Karpas-422 (cell line): ENCODE data around the gene MAMLD1. TPM values are rescaled to one million over a fixed set of nuclear protein-coding genes. Genes with fewer than 3 reads are reported as not detected.
"Not testable (repeated sequence)": the region's sequence is repeated elsewhere in the genome, so short reads cannot be mapped to it uniquely, and the experiment has no call there.

Experiments used
- DNase-seq: peaks from one replicate; pipeline ENCODE4 v3.0.0-alpha.2; 2015
- H2AFZ ChIP-seq: fragments of 200-600 bp; sonication (generic); 2 replicates; pipeline ENCODE4 v1.6.1; 2014; ENCODE audit warnings: antibody characterized with exemption, low read length, mixed read lengths
- H3K27ac ChIP-seq: fragments of 200-600 bp; sonication (generic); 2 replicates; pipeline ENCODE4 v1.5.1; 2014; ENCODE audit warnings: mild to moderate bottlenecking, low read length, moderate library complexity
- H3K27me3 ChIP-seq: fragments of 200-600 bp; sonication (generic); 2 replicates; pipeline ENCODE4 v1.6.1; 2014; ENCODE audit warnings: low read length, mixed read lengths
- H3K36me3 ChIP-seq: fragments of 200-600 bp; sonication (generic); 2 replicates; pipeline ENCODE4 v1.6.1; 2014; ENCODE audit warnings: low read length, mixed read lengths; ENCODE audit not compliant: insufficient read depth
- H3K4me1 ChIP-seq: fragments of 200-600 bp; sonication (generic); 2 replicates; pipeline ENCODE4 v1.6.1; 2014; ENCODE audit warnings: mild to moderate bottlenecking, low read length, mixed read lengths
- H3K4me2 ChIP-seq: fragments of 200-600 bp; sonication (generic); 2 replicates; pipeline ENCODE4 v1.6.1; 2014; ENCODE audit warnings: low read length, low read depth, mild to moderate bottlenecking; ENCODE audit not compliant: poor library complexity, severe bottlenecking
- H3K4me3 ChIP-seq: fragments of 200-600 bp; sonication (generic); 2 replicates; pipeline ENCODE4 v1.5.1; 2014; ENCODE audit warnings: mild to moderate bottlenecking, antibody characterized with exemption, low read length, mixed read lengths
- H3K79me2 ChIP-seq: fragments of 200-600 bp; sonication (generic); 2 replicates; pipeline ENCODE4 v1.6.1; 2014; ENCODE audit warnings: mild to moderate bottlenecking, low read length, mixed read lengths
- H3K9ac ChIP-seq: fragments of 200-600 bp; sonication (generic); 2 replicates; pipeline ENCODE4 v1.6.0; 2014; ENCODE audit warnings: low read length
- H3K9me2 ChIP-seq: fragments of 200-600 bp; sonication (generic), shearing (Covaris generic); replicated peaks from 2 replicates; pipeline ENCODE4 v1.6.0; 2014; ENCODE audit warnings: mild to moderate bottlenecking, low read length, moderate library complexity; ENCODE audit not compliant: insufficient read depth
- H3K9me3 ChIP-seq: fragments of 300-700, 200-600 bp; sonication (generic); 2 replicates; pipeline ENCODE4 v1.6.1; 2014; ENCODE audit warnings: low read length, mixed read lengths
- H4K20me1 ChIP-seq: fragments of 200-600 bp; sonication (generic); 2 replicates; pipeline ENCODE4 v1.6.1; 2014; ENCODE audit warnings: mild to moderate bottlenecking, antibody characterized with exemption, low read length, low read depth; ENCODE audit not compliant: insufficient read depth
- total RNA-seq: library from RNA; depleted of rRNA; stranded (reverse); fragments of >200 nt; shearing (Covaris generic); gene quantifications from 2 replicates; pipeline ENCODE4 v1.2.3, GENCODE V29; 2014; ENCODE audit warnings: low replicate concordance

MAMLD1 gene
- total RNA-seq, 1 experiment from 2014 or later: 37.8 TPM

DNA sequence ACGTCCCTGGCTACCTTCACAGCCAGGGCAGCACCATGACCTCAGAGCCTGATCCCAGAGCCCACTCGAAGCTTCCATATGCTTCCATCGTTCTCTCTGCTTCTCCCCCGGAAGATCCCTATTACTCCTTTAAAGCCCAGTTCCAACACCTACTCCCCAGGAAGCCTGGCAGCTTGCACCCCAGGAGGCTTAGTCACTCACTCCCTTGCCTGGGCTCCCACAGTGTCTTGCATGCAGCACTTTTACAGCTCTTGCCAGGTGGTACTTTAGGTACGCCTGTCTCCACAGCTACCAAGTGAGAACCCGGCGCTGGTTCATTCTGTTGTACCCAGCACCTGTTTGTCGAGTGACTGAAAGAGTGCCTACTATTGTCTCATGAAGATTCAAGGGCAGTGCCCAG, 24.5 kb upstream of the MAMLD1 start:
- Histone ChIP-seq H3K9ac (no peak overlapping the region), H3K4me2 (no peak overlapping the region), H3K79me2 (no peaks in the 10 kb centered on the region), H3K4me3 (no peak overlapping the region), H3K9me3 (no peaks in the 10 kb centered on the region), H3K27ac (no peak overlapping the region), H3K36me3 (no peaks in the 10 kb centered on the region), H3K27me3 (no peaks in the 10 kb centered on the region), H2AFZ (no peak overlapping the region), H3K4me1 (no peaks in the 10 kb centered on the region), H4K20me1 (no peaks in the 10 kb centered on the region), H3K9me2 (no peaks in the 10 kb centered on the region)
- no peak for DNase-seq

DNA sequence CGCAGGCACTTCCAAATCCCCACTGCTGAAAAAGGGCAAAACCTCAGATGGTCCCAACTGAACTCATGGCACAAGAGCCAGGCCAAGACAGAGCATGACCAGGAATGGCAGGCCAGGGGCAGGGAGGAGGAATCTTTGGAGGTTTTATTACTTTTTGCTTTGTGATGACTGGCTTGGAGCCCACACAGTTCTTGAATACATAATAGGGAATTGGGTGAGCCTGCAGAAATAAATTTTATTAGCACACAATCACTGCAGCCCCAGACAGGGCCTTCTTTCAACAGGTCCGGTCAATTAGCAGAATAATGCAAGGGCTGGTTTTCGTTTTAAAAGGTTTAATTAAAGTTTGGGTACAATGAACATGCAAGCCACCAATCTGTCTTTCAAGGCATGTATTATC, 23.4 kb upstream of the MAMLD1 start:
- Histone ChIP-seq H2AFZ (no peak overlapping the region), H3K4me3 (no peak overlapping the region), H3K9ac (no peak overlapping the region), H4K20me1 (no peaks in the 10 kb centered on the region), H3K36me3 (no peaks in the 10 kb centered on the region), H3K79me2 (no peaks in the 10 kb centered on the region), H3K4me2 (no peak overlapping the region), H3K9me3 (no peaks in the 10 kb centered on the region), H3K9me2 (no peaks in the 10 kb centered on the region), H3K27me3 (no peaks in the 10 kb centered on the region), H3K27ac (no peak overlapping the region), H3K4me1 (no peaks in the 10 kb centered on the region)
- no peak for DNase-seq

DNA sequence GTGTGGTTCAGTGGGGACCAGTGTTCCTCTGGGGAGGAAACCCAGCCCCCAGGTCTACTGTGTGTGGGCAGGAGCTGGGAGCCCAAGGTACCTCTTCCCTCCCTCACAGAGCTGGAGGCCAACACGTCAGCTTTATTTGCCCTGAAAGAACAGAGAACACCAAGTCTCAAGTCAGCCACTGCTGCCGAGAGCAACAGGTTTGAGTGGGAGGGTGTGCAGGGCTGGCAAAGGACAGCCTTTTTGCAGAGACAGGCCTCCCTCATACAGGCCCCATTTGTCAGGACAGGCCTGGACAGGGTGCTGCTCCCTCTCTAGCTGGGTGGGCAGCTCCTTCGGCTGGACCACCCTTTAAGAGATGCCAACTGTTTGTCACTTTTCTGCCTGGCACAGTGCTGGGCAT, 22.8 kb upstream of the MAMLD1 start:
- not testable (repeated sequence) for H2AFZ ChIP-seq, DNase-seq, H3K9me3 ChIP-seq, H3K4me1 ChIP-seq, H3K27me3 ChIP-seq, H3K27ac ChIP-seq, H4K20me1 ChIP-seq, H3K9ac ChIP-seq, H3K4me3 ChIP-seq, H3K9me2 ChIP-seq, H3K79me2 ChIP-seq, H3K36me3 ChIP-seq, H3K4me2 ChIP-seq

- H2AFZ ChIP-seq: no peak overlapping the region
- no peaks in the 10 kb centered on the region for H3K4me1 ChIP-seq
- H3K27me3 ChIP-seq: no peaks in the 10 kb centered on the region
- H3K9me2 ChIP-seq: no peaks in the 10 kb centered on the region
- H3K4me2 ChIP-seq: no peak overlapping the region
- H3K9me3 ChIP-seq: no peaks in the 10 kb centered on the region
- H3K27ac ChIP-seq: no peak overlapping the region
- no peak for DNase-seq
- H3K4me3 ChIP-seq: no peak overlapping the region
- no peaks in the 10 kb centered on the region for H3K79me2 ChIP-seq
- no peak overlapping the region for H3K9ac ChIP-seq
- H4K20me1 ChIP-seq: no peaks in the 10 kb centered on the region
- H3K36me3 ChIP-seq: no peaks in the 10 kb centered on the region
Observed at GRCh38 chrX:150347471-150347870, 15.6 kb upstream of the MAMLD1 start.

DNA sequence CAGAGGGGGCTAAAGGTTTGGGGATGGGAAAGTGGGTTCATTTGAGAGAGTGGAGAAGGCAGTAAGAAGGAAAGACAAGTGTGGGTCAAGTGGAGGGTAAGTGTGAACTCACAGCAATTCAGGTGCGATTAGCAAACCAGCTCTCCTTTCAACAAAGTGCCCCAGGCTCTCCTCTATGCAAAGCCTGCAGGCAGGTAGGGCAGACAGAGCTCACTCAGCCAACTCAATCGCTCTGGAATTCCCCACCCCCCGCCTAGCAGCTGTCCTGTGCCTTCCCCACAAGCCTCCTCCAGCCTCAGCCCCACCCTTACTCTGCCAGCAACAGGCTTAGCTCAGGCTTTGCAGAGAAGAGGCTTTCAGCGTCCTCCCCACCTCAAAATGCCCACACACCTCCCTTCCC, 14.8 kb upstream of the MAMLD1 start:
- Histone ChIP-seq H3K9me3 (no peaks in the 10 kb centered on the region), H3K36me3 (no peaks in the 10 kb centered on the region), H3K9ac (no peak overlapping the region), H3K4me3 (no peak overlapping the region), H3K79me2 (no peaks in the 10 kb centered on the region), H3K27ac (no peak overlapping the region), H3K4me1 (no peaks in the 10 kb centered on the region), H2AFZ (no peak overlapping the region), H3K4me2 (no peak overlapping the region), H3K27me3 (no peaks in the 10 kb centered on the region), H4K20me1 (no peaks in the 10 kb centered on the region), H3K9me2 (no peaks in the 10 kb centered on the region)
- DNase-seq: no peak

- no peaks in the 10 kb centered on the region for H3K79me2 ChIP-seq
Observed at GRCh38 chrX:150352114-150352513, 11.0 kb upstream of the MAMLD1 start.

DNA sequence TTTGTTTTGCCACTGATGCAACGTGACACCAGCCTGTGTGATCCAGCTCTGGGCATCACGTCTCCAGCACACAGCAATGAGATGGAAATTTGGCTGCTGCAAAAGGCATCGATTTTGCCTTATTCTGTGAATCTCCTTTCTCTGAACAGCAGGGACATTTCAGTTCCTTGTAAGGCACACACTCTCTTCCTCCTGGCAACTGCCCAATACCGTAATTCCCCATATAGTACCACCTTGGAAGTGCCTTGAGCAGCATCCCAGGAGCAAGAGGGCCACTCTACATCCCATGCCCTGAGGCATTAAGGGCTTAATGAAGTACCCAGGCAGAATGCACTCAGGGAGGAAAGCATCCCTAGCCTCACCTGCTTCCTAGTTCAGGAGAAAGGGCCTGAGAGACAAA, 10.5 kb upstream of the MAMLD1 start:
- no peaks in the 10 kb centered on the region for H3K4me1 ChIP-seq
- H3K9me2 ChIP-seq: no peaks in the 10 kb centered on the region
- no peak overlapping the region for H3K27ac ChIP-seq
- H2AFZ ChIP-seq: no peak overlapping the region
- no peaks in the 10 kb centered on the region for H3K27me3 ChIP-seq
- H3K4me3 ChIP-seq: no peak overlapping the region
- DNase-seq: no peak
- H3K9me3 ChIP-seq: no peaks in the 10 kb centered on the region
- no peaks in the 10 kb centered on the region for H3K36me3 ChIP-seq
- H3K4me2 ChIP-seq: no peak overlapping the region
- H3K9ac ChIP-seq: no peak overlapping the region
- no peaks in the 10 kb centered on the region for H3K79me2 ChIP-seq
- no peaks in the 10 kb centered on the region for H4K20me1 ChIP-seq

More at GRCh38 chrX:150352114-150352513, 11.0 kb upstream of the MAMLD1 start:
- Histone ChIP-seq H3K9me2 (no peaks in the 10 kb centered on the region), H3K4me3 (no peak overlapping the region), H3K9me3 (no peaks in the 10 kb centered on the region), H3K9ac (no peak overlapping the region), H3K27me3 (no peaks in the 10 kb centered on the region), H3K4me1 (no peaks in the 10 kb centered on the region), H3K4me2 (no peak overlapping the region), H2AFZ (no peak overlapping the region), H3K36me3 (no peaks in the 10 kb centered on the region), H4K20me1 (no peaks in the 10 kb centered on the region), H3K27ac (no peak overlapping the region)
- no peak for DNase-seq

- Histone ChIP-seq H4K20me1 (no peaks in the 10 kb centered on the region), H3K79me2 (no peaks in the 10 kb centered on the region), H3K27me3 (no peaks in the 10 kb centered on the region), H3K9ac (no peak overlapping the region), H3K9me2 (no peaks in the 10 kb centered on the region), H3K4me1 (peaks cover under 1% of the 10 kb centered on the region; the same call in 1 of the 2 replicates), H3K9me3 (no peaks in the 10 kb centered on the region), H3K36me3 (no peaks in the 10 kb centered on the region), H3K27ac (no peak overlapping the region), H3K4me3 (no peak overlapping the region), H2AFZ (no peak overlapping the region), H3K4me2 (no peak overlapping the region)
- DNase-seq: no peak
Observed at GRCh38 chrX:150355913-150356312, 7.2 kb upstream of the MAMLD1 start.

GRCh38 chrX:150357790-150358189, 5.3 kb upstream of the MAMLD1 start:
- no peaks in the 10 kb centered on the region for H3K9me2 ChIP-seq
- no peaks in the 10 kb centered on the region for H3K36me3 ChIP-seq
- no peak overlapping the region for H3K4me3 ChIP-seq
- no peak overlapping the region for H3K27ac ChIP-seq
- no peak overlapping the region for H3K9ac ChIP-seq
- H4K20me1 ChIP-seq: 0 out of 2 replicates have a peak, but pooled peaks cover 4% of the 10 kb centered on the region
- H3K4me1 ChIP-seq: peaks cover 14% of the 10 kb centered on the region
- no peaks in the 10 kb centered on the region for H3K9me3 ChIP-seq
- no peaks in the 10 kb centered on the region for H3K27me3 ChIP-seq
- no peak overlapping the region for H2AFZ ChIP-seq
- H3K79me2 ChIP-seq: peaks cover 2% of the 10 kb centered on the region; the same call in 1 of the 2 replicates
- DNase-seq: no peak
- H3K4me2 ChIP-seq: no peak overlapping the region
